CD4-positive, alpha-beta T cell treated with Interleukin-17A for 4 hours (primary cell): ENCODE data around the gene ENOX1.

ENCODE experiments used
- DNase-seq: peaks from one replicate; pipeline ENCODE4 v3.0.0-alpha.2; 2020; ENCODE audit warnings: mixed read lengths

ENOX1 gene

DNA sequence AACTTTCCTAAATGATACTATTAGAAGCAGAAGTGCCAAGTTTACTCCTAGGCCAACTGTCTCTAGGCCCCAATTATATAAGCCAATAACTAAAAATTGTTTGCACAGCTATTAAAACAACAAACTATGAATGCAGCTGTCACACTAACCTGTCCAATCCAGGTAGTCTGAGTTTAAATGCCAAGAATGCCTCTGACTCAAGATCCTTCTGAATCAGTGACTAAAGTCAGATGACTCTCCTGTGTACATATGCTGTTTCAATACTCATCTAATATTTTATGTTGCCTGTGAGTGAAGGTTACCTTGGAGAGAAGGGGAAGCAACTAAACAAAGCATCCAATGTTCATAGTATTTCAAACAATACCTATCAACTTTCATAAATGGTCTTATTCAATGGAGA is 257.0 kb downstream of the ENOX1 start:
- DNase-seq = no peak

GRCh38 chr13:43528992-43529391 is 257.8 kb downstream of the ENOX1 start:
- DNase-seq = no peak

DNA sequence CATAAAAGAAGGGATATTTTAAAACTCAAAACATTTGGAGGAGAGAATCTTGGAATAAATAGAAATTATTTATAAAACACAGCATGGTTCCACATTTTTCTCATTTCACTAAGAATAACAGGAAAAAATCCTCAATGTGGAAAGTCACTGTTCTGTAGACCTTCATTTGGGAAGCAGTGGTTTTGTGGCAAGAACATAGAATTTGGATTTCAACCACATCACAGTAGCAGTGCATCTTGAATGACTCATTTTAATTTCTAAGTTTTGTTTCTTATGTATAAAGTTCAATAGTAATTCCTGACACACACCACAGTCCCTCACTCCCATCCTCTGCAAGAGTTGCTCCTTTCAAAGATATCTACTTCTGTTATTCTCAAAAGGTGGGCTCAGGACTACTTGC is 264.0 kb downstream of the ENOX1 start:
- DNase-seq = no peak

- no peak for DNase-seq
Observed at GRCh38 chr13:43520351-43520750, 266.4 kb downstream of the ENOX1 start.

GRCh38 chr13:43518833-43519232 is 267.9 kb downstream of the ENOX1 start:
- no peak for DNase-seq

GRCh38 chr13:43516401-43516833 is 270.4 kb downstream of the ENOX1 start:
- no peak for DNase-seq

- DNase-seq = no peak
Observed at GRCh38 chr13:43515531-43515930, 271.2 kb downstream of the ENOX1 start.

- no peak for DNase-seq
Observed at GRCh38 chr13:43514311-43514710, 272.5 kb downstream of the ENOX1 start.

- DNase-seq = no peak
Observed at GRCh38 chr13:43512221-43512620, 274.6 kb downstream of the ENOX1 start.

- no peak for DNase-seq
Observed at GRCh38 chr13:43510956-43511901, 275.5 kb downstream of the ENOX1 start.

DNA sequence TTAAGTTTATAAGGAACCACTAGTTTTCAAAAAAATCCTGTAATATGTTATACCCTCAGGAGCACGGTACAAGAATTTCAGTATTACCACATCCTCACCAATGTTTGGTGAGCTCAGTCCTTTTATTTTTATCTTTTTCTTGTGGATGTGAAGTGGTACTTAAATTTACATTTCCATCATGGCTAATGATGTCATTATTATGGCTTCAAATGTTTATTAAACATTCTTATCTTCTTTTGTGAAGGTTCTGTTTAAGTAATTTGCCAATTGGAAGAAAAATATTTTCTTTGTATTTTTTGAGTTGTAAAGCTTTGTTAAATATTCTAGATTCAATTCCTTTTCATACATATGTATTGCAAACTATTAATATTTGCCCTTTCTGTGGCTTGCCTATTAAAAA is 291.0 kb downstream of the ENOX1 start:
- DNase-seq = no peak

- DNase-seq = no peak
Observed at GRCh38 chr13:43494206-43494605, 292.6 kb downstream of the ENOX1 start.

DNA sequence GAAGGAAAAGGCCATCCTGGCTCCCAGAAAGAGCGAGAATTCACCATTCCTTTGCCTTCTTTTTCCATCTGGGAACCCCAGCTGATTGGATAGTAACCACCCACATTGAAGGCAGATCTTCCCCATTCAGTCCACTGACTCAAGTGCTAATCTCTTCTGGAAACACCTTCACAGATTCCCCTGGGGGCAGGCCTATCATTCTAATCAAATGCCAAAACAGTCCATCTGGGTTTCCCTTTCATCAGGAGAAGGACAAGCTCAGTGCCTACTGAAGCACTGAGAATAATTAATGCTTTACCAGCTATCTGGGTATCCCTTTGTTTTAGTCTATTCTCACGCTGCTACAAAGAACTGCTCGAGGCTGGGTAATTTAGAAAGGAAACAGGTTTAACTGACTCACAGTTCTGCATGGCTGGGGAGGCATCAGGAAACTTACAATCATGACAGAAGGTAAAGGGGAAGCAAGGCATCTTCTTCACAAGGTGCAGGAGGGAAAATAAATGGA is 293.2 kb downstream of the ENOX1 start:
- no peak for DNase-seq

DNA sequence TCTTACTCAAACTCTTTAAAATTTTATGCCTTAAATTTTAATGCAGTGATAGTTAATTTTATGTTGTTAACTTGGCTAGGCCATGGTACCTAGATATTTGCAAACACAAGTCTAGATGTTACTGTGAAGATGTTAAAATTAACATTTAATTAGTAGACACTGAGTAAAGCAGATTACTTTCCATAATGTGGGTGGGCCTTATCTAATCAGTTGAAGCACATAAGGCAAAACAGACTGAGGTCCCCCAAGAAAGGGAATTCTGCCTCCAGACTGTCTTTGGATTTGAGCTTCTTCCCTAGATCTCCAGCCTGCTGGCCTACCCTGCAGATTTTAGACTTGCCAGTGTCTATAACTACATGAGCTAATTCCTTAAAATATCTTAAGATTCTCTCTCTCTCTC is 294.0 kb downstream of the ENOX1 start:
- no peak for DNase-seq

DNA sequence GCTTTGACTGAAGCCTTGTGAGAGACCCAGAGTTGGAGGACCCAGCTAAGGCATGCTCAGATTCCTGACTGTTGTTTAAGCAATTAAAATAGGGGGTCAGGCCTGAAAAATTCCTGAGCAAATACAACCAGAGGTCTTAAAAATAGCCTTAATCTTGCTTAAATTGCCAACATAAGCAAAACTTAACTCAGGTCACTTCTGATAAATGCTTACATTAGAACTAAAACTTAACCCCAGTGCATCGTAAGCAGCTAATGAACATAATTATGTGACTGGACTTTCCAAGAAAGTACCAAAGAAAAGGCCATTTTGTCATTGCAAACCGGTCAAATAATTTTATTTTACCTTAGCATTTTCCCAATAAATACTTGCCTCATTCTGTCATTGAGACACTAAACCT is 294.5 kb downstream of the ENOX1 start:
- DNase-seq = no peak

DNA sequence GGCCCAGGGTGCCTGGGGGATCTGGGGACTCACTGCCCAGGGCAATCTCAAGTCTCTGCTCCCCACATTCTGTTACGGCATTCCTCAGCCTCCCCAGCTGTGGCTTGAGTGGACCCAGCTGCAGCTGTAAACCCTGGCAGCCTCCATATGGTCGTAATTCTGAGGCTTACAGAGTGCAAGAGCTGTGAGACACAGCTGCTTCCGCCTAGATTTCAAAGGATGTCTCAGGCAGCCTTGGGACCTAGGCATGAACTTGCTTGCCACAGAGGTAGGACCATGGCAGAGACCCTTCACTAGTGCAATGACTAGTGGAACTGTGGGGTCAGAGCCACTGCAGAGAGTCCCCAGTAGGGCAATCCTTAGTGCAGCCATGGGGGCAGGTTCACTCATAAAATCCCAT is 297.5 kb downstream of the ENOX1 start:
- no peak for DNase-seq

- DNase-seq = no peak
Observed at GRCh38 chr13:43487885-43488284, 298.9 kb downstream of the ENOX1 start.

DNA sequence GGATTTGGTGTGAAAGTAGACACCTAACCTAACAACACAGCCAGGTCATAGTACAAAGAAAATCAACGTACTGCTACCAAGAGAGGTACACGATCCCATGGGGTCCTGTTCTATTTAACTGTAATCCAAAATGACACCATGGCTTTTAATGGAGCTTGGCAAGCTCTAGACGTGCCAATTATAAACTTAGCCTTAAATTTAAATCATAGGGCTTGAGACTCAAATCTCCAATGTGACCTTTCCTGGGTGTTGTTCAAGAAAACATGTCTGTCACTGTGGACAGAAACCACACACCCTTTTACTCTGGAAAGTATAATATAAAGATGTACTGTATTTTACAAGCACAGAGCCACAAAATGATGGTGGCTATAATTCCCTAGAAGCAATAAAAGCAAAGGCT is 299.3 kb downstream of the ENOX1 start:
- no peak for DNase-seq

DNA sequence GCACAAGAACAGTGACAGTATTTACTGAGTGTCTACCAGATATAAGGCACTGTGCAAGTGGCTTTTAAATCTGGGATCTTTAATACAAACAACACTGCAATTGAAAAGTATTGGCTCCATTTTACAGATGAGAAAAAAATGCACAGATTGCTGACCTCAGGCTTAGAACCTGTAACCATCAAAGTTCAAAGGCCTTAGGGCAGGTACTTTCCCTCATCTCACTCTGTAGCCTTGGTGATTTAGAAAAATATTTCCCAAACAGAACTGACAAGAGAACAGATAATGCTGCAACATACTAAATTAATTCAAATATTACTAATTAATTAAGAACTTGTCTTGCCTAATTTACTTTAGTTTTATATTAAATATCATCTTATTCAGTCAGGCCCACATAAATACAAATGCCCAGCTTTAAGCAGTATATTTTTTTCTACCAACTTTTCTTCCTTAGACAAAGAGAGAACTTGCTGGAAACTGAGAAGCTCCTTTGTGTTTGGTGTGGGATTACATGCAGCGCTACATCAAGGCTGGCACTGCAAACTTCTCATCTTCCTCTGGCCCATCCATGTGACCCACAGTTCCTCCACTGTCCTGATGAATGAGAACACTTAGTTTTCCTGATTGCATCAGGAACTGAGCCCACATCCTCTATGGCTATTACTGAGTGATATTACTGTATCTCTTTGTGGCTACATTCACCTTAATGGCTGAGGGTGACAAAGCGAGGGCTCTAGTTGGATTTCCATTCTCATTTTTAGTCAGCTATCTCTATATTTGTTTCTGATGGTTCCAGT is 302.1 kb downstream of the ENOX1 start:
- DNase-seq = no peak

DNA sequence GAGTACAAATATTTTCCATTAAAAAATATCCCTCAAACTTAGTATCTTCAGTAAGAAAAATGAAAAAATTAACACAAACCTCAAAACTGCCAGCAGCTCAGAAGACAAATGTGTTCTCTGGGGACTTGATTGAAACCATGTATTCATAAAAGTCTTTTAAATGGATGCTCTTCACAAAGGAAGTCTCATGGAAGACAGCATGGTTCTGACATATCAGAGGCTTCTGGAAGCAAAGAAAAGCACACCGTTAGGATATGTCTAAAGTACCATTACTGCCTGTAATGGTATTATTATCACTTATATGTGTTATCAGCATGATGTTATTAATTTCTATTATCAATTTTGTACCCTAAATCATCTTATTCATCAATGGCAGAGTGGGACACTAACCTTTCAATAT is 302.8 kb downstream of the ENOX1 start:
- DNase-seq = no peak

GRCh38 chr13:43482641-43483040 is 304.1 kb downstream of the ENOX1 start:
- DNase-seq = no peak

- no peak for DNase-seq
Observed at GRCh38 chr13:43482026-43482425, 304.7 kb downstream of the ENOX1 start.

- no peak for DNase-seq
Observed at GRCh38 chr13:43478902-43479301, 307.9 kb downstream of the ENOX1 start.

- DNase-seq = no peak
Observed at GRCh38 chr13:43478211-43478610, 308.6 kb downstream of the ENOX1 start.
